OCI-M1 (cell line): ENCODE data around the gene ATL2.
"Not testable (repeated sequence)": the region's sequence is repeated elsewhere in the genome, so short reads cannot be mapped to it uniquely, and the experiment has no call there.

Experiments used
- DNase-seq: peaks from one replicate; lab custom pipeline; 2025; lab: John Stamatoyannopoulos, UW

ATL2 gene

DNA sequence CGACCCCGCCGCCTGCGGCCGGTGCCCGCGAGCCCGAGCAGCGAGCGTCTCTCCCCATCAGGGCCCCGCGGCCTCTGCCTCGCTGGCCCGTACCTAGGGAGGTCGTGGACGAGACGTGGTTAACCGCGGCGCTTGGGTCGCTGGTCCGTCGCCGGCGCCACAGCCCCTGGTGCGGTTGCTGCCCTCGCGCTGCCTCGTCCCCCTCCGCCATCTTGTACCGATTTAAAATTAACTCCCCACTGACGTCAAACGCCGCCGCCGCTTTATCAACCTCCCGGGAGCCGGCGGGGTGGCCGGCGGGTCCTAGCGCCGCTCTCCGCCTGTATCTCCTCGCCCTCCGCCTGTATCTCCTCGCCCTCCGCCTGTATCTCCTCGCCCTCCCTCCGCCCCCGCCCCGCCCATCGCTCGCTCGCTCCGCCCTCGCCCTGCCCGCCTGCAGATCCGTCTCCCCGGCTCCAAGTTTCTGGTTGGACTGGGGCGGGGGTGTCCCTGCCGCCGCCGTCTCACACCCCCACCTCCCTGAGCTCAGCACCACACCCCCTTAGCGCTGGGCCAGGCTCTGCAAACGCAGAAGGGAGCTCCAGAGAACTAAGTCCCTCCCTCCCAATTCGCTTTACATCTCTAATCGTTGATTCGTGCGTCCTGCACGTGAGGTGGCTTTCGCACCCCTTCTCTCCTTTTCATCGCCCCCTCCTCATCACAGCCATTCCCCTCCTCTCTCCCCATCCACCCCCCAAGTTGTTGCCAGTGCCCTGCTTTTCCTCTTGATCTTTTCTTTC lies at the start of gene ATL2:
ATL2 (minus strand) TSS at position 224 of the 779 bp plus-strand sequence; CDS start at position 211, 13 bp downstream.
- DNase-seq: peak; percentile 96

DNA sequence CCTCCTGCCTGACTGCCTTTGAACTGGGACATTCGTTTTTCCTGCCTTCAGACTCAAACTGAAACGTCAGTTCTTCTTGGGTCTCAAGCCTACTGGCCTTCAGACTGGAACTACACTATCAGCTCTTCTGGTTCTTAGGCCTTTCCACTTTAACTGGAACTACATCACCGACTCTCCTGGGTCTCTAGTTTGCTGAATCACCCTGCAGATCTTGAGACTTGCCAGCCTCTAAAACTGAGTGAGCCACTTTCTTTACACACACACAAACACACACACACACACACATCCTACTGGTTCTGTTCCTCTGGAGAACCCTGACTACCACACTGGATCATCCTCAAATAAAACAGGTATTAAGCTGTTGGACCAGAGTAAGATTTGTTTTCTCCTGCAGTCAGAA lies 46.7 kb upstream of the ATL2 start:
- no peak for DNase-seq

DNA sequence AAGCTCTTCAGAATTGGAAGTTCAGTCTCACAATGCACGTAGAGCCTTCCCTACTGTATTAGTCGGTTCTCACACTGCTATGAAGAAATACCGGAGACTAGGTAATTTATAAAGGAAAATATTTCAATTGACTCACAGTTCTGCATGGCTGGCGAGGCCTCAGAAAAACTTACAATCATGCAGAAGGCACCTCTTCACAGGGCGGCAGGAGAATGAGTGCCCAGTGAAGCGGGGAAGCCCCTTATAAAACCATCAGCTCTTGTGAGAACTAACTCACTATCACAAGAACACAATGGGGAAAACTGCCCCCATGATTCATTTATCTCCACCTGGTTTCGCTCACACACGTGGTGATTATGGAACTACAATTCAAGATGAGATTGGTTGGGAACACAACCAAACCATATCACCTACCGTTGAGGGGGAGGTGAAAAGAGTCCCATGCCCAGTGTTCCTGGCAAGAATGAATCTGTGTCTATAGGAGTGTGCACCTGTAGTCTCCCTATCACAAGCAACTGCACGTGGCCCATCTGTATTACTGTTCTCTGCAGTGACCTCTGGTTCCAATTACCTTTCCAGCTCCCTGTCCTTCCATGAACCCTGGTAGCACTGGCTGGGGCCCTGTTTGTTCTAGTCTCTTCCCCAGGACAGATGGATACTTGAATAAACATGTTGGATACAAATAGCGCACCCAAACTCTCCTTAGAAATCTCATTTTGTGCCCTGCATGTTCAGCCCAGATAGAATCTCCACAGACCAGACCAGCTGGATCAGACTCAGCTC lies 44.4 kb upstream of the ATL2 start:
- no peak for DNase-seq

DNA sequence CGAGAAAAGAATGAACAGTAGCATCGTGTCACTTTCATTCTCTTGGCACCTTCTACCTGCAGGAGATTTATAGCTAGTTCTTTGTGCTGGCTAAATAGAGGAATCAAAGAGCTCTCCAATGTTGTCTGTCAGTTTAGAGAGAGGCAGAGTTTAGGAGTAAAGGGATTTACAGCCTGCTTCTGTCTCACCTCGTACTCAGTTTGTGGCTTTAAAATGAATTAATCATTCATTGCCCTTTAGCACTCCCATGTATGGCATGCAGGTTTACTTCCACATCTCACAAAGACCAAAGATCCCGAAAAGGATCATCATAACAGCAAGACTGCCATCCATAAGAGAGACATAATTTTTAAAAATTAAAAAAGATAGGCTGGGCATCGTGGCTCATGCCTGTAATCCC lies 42.4 kb upstream of the ATL2 start:
- no peak for DNase-seq

DNA sequence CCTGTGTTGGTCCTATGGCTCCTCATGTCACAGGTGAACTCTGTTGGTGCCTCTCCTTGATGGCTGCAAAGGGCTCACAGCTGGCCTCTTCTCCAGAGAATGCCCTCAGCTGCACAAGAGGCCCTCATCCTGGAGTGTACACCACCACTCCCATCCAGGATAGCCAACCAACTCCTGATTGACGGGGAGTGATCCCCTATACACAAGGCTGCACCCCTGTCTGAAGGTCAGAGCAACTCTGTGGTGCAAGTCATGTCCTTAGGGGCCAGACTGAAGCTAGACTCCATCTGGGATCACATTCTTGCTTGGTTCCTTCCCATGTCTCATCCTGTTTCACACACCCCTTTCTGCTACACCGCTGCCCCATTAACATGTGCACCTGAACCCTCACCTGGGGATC lies 41.7 kb upstream of the ATL2 start:
- no peak for DNase-seq

DNA sequence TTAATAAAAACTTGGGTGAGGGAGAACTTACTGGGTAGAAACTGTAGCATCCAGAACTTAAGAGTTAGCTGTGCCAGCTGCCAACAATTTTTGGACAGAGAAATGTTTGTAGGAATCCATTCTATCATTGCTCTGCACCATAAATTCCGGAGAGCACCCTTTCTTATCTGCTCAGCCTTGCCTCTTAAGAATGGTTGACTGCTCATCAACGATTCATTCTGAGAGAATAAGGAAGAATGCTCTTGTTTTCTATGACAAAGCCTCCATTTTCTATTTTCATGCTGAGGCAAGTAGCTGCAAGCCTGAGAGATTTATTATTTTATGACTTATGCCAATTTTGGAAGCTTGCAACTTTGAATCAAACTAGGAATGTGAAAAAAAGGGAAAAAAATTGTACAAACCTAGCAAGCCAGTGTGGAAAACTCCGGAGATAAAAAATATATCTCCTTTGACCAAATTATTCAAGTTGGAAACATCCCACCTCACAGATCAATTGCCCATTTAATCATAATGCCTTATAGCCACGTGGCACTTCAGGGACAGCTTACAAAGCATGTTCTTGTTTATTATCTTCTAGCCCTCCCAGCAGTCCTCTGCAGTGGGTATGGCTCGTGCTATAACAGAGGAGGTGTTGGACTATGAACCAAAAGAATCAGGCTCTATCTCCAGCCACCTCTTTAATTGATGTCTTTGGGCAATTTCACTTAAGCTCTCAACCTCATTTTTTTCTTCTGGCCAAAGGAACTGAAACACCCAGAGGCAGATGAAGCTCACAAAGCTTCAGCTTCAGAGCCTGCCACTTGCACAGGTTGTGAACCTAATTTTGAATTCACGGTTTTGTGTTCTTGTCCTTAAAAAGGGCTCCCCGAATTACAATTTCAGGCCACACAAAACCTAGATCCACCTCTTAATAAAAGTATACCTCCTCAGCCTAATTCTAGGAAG lies 40.9 kb upstream of the ATL2 start:
- no peak for DNase-seq

DNA sequence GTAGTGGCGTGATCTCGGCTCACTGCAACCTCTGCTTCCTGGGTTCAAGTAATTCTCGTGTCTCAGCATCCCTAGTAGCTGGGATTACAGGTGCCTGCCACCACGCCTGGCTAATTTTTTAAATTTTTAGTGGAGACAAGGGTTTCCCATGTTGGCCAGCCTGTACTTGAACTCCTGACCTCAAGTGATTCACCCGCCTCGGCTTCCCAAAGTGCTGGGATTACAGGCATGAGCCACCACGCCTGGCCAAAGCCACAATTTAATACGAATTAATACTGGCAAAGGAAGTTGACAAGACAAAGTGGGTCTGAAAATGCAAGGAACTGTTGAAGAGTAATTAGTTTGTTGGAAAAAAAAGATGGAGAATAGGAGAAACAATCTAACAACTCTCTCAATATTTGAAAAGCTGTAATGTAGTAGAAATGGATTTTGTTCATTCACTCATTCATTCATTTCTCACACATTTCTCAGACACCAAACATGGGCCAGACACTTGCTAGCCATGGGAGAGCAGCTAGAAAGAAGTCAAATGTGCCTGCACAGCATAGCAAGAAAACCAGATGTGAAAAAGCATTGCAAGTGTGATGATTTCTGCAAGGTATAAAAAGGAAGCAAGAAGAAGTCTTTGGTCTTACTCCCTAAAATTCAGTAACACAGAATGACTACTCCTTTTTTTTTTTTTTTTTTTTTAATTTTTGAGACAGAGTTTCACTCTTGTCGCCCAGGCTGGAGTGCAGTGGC lies 39.4 kb upstream of the ATL2 start:
- no peak for DNase-seq

DNA sequence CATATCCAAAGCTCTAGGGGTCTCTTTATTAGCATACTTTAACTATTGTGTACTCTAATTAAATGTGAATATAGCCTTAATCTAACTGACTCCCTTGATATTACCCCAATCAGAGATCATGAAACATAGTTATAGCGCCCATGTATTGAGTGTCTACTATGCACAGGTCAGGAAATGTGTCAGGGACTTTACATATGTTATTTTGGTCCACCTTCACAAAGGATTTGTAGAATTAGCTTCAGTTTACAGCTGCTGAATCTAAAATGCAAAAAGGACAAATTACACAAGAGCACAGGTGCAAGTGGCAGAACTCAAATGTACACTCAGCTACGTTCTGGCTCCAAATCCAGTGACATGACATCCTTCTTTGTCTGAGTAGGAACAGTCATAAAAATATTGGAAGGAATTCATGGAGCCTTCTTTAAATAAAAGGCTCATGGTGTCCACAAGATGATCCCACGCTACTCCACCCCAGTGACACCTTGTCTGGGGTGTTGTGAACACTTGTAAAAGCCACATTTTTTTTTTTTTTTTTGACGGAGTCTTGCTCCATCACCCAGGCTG lies 38.7 kb upstream of the ATL2 start:
- DNase-seq: no peak

DNA sequence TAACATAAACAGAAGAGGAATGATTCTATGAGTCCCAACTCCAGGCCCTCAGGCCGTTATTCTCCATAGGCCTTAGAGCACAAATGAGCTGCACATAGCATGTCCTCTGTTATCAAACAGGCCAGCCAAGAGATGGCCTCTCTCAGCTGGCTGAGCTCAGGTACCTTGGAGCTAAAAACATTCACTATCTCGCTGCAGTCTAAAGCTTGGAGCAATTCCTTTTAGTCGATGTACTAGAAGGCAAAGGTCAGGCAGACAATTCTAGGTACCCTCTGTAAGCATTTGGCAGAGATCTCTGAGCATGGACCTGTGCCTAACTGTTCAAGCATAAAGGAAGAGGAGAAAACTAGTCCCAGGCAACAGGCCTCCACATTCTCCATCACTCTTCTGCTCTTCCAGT lies 38.0 kb upstream of the ATL2 start:
- DNase-seq: no peak

DNA sequence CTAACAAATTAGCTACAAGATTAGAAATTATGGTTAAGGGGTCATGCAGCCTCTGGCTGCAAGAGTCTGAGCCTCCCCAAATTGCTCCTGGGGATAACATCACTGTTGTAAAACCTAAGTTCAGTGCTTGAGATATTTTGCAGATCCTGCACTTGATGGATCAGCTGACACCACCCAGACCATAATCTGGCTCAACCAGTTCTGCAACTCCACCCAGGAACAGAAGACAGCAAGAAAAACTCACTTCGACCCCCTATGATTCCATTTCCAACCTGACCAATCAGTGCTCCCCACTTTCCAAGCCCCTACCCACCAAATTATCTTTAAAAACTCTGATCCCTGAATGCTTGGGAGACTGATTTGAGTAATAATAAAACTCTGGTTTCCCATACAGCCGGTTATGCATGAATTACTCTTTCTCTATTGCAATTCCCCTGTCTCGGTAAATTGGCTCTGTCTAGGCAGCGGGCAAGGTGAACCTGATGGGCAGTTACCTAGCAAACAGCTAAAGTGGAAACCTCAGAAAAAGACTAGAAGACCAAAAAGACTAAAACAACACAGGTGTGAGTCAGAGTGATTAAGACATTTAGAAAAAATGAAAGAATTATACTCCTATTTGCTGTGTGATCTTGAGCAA lies 35.3 kb upstream of the ATL2 start:
- not testable (repeated sequence) for DNase-seq

DNA sequence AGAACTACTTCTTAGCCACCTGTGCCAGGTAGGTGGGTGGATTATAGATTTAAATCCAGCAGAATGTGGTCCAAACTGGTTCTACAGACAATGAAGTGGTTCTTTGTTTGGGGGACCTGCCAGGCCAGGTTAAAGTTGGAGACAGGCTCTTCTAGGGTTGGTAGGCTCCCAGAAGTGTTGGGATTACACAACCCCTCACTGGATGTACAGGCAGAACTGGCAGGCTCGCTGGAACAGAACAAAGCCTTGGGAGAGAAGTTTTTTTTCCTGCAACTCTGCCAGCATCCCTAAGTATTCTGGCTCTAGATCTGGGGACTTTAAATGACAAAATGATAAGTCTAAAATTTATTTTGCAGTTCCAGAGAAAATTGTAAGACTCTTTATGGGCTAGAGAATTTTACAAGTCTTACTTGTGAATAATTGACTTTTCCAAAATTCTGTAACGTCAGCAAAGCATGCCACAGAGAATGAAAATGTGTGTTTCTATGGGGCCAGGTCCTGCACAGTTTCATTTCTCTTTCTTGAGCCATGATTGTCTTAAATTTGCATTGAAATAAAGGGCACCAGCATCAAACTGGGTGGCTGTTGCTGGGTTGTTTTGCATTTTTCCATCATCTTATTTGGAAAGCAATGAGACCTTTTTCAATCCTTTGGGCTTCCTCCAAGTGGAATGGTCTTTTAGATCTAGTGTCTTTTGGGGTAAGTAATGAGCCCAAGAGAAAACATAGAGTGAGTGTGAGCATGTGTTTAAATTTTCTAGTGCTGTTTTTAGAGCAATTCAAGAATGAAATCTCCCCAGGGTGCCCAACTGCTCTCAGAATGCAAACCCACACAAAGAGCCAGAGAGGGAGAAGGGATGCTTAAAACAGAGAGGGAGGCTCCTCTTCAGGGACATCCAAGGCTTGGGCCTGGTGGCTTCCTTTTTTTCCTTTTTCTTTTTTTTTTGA lies 32.4 kb upstream of the ATL2 start:
- no peak for DNase-seq

DNA sequence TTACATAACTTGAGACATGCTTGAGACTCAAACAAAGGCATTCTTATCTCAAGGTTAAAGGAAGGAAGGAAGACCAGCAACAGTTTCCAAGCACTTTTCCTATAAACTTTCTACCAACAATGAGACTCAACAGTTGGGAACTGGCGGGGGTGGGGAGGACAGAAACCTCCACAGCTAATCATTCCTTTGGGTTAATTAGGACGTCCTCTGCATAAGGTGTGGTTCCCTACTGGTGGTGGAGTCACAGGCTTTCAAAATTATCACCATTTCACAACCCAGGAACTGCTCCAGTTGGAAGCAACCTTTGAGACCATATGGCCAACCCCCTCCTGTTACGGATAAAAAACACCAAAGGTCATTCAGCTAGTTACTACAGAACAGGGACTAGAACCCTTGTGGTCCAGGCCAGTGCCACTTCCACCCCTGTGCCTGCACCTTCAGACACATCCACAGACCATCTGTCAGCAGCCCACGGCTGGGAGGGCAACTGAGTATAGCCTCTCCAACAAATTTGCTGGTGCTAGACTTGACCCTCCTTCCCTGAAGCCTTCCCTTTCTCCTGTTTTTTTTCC lies 30.1 kb upstream of the ATL2 start:
- no peak for DNase-seq

DNA sequence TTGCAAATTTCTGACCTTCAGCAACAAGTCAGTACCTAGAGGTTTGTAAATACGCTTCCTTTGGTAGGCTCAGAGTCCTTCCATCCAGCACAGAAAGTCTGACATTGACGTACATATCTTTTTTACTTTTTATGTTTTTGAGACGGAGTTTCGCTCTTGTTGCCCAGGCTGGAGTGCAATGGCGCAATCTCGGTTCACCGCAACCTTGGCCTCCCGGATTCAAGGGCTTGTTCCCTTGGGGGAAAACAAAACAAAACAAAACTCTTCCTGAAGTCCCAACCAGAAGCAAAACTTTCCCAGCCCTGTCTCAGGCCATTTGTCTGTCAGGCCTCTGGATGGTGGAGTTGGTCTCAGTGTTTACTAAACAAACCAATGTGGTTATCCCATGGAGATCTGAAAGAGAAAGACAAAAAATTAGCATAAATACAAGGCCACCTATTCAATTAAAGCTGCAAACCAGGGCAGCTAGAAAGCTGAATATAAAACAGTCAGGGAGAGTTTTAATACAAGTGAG lies 29.6 kb upstream of the ATL2 start:
- DNase-seq: no peak

DNA sequence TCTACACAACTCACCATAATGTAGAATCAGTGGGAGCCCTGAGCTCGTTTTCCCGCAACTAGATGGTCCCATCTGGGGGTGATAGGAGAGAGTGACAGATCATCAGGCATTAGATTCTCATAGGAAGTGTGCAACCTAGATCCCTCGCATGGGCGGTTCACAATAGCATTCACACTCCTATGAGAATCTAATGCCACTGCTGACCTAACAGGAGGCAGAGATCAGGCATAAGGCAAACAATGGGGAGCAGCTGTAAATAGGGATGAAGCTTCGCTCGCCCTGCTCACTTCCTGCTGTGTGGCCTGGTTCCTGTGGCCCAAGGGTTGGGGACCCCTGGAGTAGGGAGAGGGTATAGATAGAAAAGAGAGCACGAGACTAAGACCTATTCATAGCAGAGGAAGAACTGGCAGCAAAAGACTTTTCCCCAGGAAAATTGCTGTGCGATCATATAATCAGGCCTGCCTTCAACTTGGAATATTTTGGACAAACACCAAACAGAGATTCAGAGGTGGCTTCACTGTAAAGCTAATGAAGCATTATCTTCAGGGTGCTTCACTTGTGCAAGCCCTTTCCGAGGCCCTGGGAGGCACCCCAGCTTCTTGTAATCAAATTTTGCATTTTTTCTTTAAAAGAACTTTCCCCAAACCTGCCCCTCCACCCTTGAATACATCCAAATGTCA lies 29.0 kb upstream of the ATL2 start:
- no peak for DNase-seq

DNA sequence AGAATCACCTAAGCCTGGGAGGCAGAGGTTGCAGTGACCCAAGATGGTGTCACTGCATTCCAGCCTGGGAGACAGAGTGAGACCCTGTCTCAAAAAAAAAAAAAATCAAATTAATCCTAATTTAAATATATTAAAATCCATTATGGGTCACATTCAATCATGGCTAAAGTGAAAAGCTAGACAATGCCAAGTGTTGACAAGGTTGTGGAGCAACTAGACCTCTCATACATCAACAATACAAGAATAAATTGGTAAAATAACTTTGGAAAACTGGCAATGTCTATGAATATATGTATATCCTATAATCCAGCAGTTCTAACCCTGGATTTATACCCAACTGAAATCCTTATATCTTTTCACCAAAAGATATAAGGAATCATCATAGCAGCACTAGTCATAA lies 23.4 kb upstream of the ATL2 start:
- no peak for DNase-seq

DNA sequence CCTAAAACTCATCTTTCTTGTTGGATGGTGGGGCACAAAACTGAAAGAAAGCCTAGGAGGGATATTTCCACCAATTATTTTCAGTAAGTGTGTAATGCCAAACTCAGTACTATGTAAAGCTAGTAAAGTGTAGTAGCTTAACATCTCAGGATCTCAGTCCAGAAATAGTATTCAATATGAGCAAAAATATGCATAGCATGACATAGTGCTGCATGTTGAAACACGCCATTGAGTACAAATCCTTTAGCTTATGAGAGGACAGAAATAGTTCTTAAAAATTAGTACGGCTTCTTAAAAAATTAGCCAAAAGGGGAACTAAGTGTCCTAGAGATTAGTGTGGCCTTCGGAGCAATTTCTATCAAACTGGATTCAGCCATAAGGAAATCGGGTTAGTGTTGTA lies 21.7 kb upstream of the ATL2 start:
- no peak for DNase-seq

DNA sequence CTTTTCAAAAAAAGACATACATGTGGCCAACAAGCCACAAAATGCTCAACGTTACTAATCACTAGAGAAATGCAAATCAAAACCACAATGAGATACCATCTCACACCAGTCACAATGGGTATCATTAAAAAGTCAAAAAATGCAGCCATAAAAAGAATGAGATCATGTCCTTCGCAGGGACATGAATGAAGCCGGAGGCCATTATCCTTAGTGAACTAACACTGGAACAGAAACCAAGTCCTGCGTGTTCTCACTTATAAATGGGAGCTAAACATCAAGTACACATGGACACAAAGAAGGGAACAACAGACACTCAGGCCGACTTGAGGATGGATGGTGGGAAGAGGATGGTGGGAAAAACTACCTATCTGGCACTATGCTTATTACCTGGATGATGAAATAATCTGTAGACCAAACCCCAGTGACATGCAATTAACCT lies 17.8 kb upstream of the ATL2 start:
- DNase-seq: peak; percentile 36

DNA sequence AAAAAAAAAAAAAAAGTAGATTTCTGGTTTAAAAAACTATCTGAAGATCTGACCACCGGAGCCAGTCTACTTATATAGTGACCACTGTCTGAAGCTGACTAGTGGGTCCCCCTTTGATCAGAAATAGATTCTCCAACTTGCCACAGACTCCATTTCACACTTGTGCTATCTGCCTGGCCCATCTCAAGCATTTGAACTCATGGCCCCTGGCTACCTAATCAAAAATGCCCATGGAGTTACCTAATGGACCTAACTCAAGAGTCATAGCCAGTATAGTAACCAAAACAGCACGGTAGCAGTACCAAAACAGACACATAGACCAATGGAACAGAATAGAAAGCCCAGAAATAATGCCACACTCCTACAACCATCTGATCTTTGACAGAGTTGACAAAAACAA lies 17.0 kb upstream of the ATL2 start:
- no peak for DNase-seq
